ENCODE data around the gene SUFU.

Gene SUFU

DNA sequence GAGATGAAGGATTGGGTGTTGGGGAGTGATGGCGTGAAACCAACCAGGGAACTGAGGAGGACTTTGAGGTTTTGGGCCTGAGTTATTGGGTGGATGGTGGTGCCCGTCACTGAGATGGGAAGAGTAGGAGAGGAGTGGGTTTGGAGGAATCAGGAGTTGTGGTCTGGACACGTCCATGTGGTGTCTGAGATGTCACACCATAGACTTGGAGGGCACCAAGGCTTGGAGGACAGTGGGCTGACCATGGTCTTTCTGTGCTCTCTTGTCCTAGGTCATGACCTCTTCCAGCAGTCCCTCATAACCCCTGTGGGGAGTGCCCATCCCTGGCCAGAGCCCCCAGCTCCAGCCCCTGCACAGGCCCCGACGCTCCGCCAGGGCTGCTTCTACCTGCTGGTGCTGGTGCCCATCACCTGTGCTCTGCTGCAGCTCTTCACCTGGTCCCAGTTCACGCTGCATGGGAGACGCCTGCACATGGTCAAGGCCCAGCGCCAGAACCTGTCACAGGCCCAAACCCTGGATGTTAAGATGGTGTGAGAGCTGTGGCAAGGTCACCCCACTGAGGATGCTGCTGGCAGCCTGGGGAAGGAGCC, 28.2 kb upstream of the SUFU start:
- Histone ChIP-seq H3K4me1 (ENCODE audit: low read length) (no peaks in the 10 kb centered on the region), H3K36me3 (replicated peaks; ENCODE audit: low read depth, low read length) (no peaks in the 10 kb centered on the region), H3K9me3 (ENCODE audit: insufficient read depth, low read length) (no peaks in the 10 kb centered on the region), H3K27me3 (ENCODE audit: low read depth, low read length) (no peaks in the 10 kb centered on the region), H3K4me2 (ENCODE audit: low read length) (no peak overlapping the region), H4K20me1 (ENCODE audit: insufficient read depth, low read length) (no peaks in the 10 kb centered on the region), H3K27ac (ENCODE audit: low read length) (no peak overlapping the region), H2AFZ (ENCODE audit: low read depth, low read length) (no peak overlapping the region), H3K79me2 (ENCODE audit: low read length) (no peaks in the 10 kb centered on the region), H3K9ac (ENCODE audit: low read length) (no peak overlapping the region), H3K4me3 (ENCODE audit: low read length) (no peak overlapping the region)
- TF ChIP-seq CTCF (IDR thresholded peaks at IDR 0.05; ENCODE audit: low read depth, low read length) (no peak), EZH2phosphoT487 (IDR thresholded peaks at IDR 0.05; ENCODE audit: low read depth) (no peak)

DNA sequence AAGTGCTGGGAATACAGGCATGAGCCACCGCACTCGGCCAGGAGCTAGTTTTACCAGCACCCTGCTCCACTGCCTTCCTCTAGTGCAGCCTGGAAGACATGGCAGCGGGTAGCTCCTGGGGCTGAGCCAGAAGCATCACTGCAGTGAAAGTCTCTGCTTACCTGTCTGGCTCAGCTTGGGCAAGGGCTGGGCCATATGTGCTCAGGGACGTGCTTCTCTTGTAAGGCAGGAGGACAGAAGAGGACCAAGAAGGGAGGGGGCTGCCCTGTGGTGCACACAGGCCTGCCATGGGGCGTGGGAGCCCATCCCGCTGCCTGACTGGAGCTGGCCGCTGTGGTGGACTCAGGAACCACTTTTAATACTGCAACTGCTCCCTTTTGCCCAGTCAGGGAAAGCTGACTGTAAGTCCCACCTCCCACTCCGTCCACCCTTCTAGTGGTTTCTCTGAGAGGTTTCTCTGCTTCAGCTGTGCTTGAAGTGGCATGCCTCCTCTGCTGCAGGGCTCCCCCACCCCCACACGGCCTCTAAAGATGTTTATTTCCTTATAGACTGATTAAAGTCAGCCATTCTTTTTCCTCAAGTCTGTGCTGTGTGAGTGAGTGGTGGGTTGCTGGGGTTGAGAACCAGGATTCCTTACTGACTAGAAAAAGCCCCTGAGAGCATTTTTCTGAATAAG, 27.2 kb upstream of the SUFU start:
- no peak overlapping the region for H3K4me2 ChIP-seq (ENCODE audit: low read length)
- H3K9ac ChIP-seq (ENCODE audit: low read length): no peak overlapping the region
- no peak overlapping the region for H3K27ac ChIP-seq (ENCODE audit: low read length)
- no peak overlapping the region for H2AFZ ChIP-seq (ENCODE audit: low read depth, low read length)
- no peaks in the 10 kb centered on the region for H3K36me3 ChIP-seq (replicated peaks; ENCODE audit: low read depth, low read length)
- H3K4me1 ChIP-seq (ENCODE audit: low read length): no peaks in the 10 kb centered on the region
- no peaks in the 10 kb centered on the region for H4K20me1 ChIP-seq (ENCODE audit: insufficient read depth, low read length)
- H3K4me3 ChIP-seq (ENCODE audit: low read length): no peak overlapping the region
- no peaks in the 10 kb centered on the region for H3K27me3 ChIP-seq (ENCODE audit: low read depth, low read length)
- no peak for TF ChIP-seq CTCF (IDR thresholded peaks at IDR 0.05; ENCODE audit: low read depth, low read length)
- TF ChIP-seq EZH2phosphoT487 (IDR thresholded peaks at IDR 0.05; ENCODE audit: low read depth): no peak
- H3K79me2 ChIP-seq (ENCODE audit: low read length): no peaks in the 10 kb centered on the region
- no peaks in the 10 kb centered on the region for H3K9me3 ChIP-seq (ENCODE audit: insufficient read depth, low read length)

GRCh38 chr10:102479651-102480050, 24.1 kb upstream of the SUFU start:
- H3K27me3 ChIP-seq (ENCODE audit: low read depth, low read length): no peaks in the 10 kb centered on the region
- H3K79me2 ChIP-seq (ENCODE audit: low read length): no peaks in the 10 kb centered on the region
- no peak overlapping the region for H3K9ac ChIP-seq (ENCODE audit: low read length)
- H2AFZ ChIP-seq (ENCODE audit: low read depth, low read length): no peak overlapping the region
- H3K4me3 ChIP-seq (ENCODE audit: low read length): no peak overlapping the region
- H3K36me3 ChIP-seq (replicated peaks; ENCODE audit: low read depth, low read length): peaks cover 3% of the 10 kb centered on the region
- no peaks in the 10 kb centered on the region for H3K9me3 ChIP-seq (ENCODE audit: insufficient read depth, low read length)
- no peak overlapping the region for H3K27ac ChIP-seq (ENCODE audit: low read length)
- no peaks in the 10 kb centered on the region for H4K20me1 ChIP-seq (ENCODE audit: insufficient read depth, low read length)
- TF ChIP-seq EZH2phosphoT487 (IDR thresholded peaks at IDR 0.05; ENCODE audit: low read depth) (no peak), CTCF (IDR thresholded peaks at IDR 0.05; ENCODE audit: low read depth, low read length) (no peak)
- no peaks in the 10 kb centered on the region for H3K4me1 ChIP-seq (ENCODE audit: low read length)
- no peak overlapping the region for H3K4me2 ChIP-seq (ENCODE audit: low read length)

DNA sequence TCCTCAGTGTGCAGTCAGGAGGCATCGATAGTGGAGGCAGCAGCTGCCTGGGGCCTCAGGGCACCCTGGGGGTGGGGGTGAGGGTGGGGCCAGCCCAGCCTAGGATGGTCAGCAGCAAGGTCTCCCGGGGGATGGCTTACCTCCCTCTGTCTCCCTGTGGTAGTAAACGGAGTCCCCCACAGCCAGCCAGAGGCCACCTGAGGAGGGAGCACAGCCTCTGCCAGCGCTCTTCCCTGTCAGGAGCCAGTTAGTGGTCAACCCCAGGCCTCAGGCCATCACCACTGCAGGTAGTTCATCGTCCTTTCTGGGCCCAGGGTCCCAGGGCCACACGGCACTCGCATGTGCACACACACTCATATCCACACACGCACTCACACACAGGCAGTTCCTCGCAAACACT, 23.4 kb upstream of the SUFU start:
- Histone ChIP-seq H3K79me2 (ENCODE audit: low read length) (no peaks in the 10 kb centered on the region), H2AFZ (ENCODE audit: low read depth, low read length) (no peak overlapping the region), H3K9me3 (ENCODE audit: insufficient read depth, low read length) (no peaks in the 10 kb centered on the region), H3K27me3 (ENCODE audit: low read depth, low read length) (no peaks in the 10 kb centered on the region), H3K4me2 (ENCODE audit: low read length) (no peak overlapping the region), H4K20me1 (ENCODE audit: insufficient read depth, low read length) (no peaks in the 10 kb centered on the region), H3K27ac (ENCODE audit: low read length) (no peak overlapping the region), H3K4me1 (ENCODE audit: low read length) (no peaks in the 10 kb centered on the region), H3K36me3 (replicated peaks; ENCODE audit: low read depth, low read length) (peaks cover 3% of the 10 kb centered on the region), H3K4me3 (ENCODE audit: low read length) (no peak overlapping the region), H3K9ac (ENCODE audit: low read length) (no peak overlapping the region)
- TF ChIP-seq CTCF (IDR thresholded peaks at IDR 0.05; ENCODE audit: low read depth, low read length): no peak
- TF ChIP-seq EZH2phosphoT487 (IDR thresholded peaks at IDR 0.05; ENCODE audit: low read depth): no peak
